ENCODE data around the gene CDK18. TPM values are rescaled to one million over a fixed set of nuclear protein-coding genes. Genes with fewer than 3 reads are reported as not detected.
A peak's percentile ranks its signal among the peaks of the same experiment; 100 is the strongest.
"Not testable (repeated sequence)": the region's sequence is repeated elsewhere in the genome, so short reads cannot be mapped to it uniquely, and the experiment has no call there.

The CDK18 gene
- total RNA-seq, 1 experiment from 2014 or later: 27.6 TPM

GRCh38 chr1:205480349-205480985 is 24.0 kb upstream of the CDK18 start:
- DNase-seq (ENCODE audit: low spot score): no peak

- DNase-seq (ENCODE audit: low spot score): no peak
Measured at GRCh38 chr1:205481218-205481617, 23.3 kb upstream of the CDK18 start.

GRCh38 chr1:205481629-205482151 is 22.8 kb upstream of the CDK18 start:
- no peak for DNase-seq (ENCODE audit: low spot score)

GRCh38 chr1:205482587-205482986 is 21.9 kb upstream of the CDK18 start:
- DNase-seq (ENCODE audit: low spot score): not testable (repeated sequence)

- DNase-seq (ENCODE audit: low spot score): no peak
Measured at GRCh38 chr1:205483372-205483771, 21.1 kb upstream of the CDK18 start.

GRCh38 chr1:205484985-205485967 is 19.2 kb upstream of the CDK18 start:
- peak; percentile 91 for DNase-seq (ENCODE audit: low spot score)

- DNase-seq (ENCODE audit: low spot score): no peak
Measured at GRCh38 chr1:205486258-205486657, 18.2 kb upstream of the CDK18 start.

GRCh38 chr1:205488074-205488723 is 16.3 kb upstream of the CDK18 start:
- peak; percentile 66 for DNase-seq (ENCODE audit: low spot score)

GRCh38 chr1:205491794-205492193 is 12.7 kb upstream of the CDK18 start:
- no peak for DNase-seq (ENCODE audit: low spot score)

- DNase-seq (ENCODE audit: low spot score): no peak
Measured at GRCh38 chr1:205492201-205492667, 12.2 kb upstream of the CDK18 start.

- DNase-seq (ENCODE audit: low spot score): no peak
Measured at GRCh38 chr1:205492774-205493173, 11.7 kb upstream of the CDK18 start.

GRCh38 chr1:205493241-205494085 is 11.0 kb upstream of the CDK18 start:
- DNase-seq (ENCODE audit: low spot score): no peak

- DNase-seq (ENCODE audit: low spot score): no peak
Measured at GRCh38 chr1:205494115-205494514, 10.4 kb upstream of the CDK18 start.

- DNase-seq (ENCODE audit: low spot score): no peak
Measured at GRCh38 chr1:205495237-205495823, 9.1 kb upstream of the CDK18 start.

- DNase-seq (ENCODE audit: low spot score): no peak
Measured at GRCh38 chr1:205496661-205497060, 7.8 kb upstream of the CDK18 start.

- no peak for DNase-seq (ENCODE audit: low spot score)
Measured at GRCh38 chr1:205497351-205497750, 7.1 kb upstream of the CDK18 start.

GRCh38 chr1:205499789-205500188 is 4.7 kb upstream of the CDK18 start:
- DNase-seq (ENCODE audit: low spot score): no peak

GRCh38 chr1:205500240-205501233 is 3.9 kb upstream of the CDK18 start:
- no peak for DNase-seq (ENCODE audit: low spot score)

- DNase-seq (ENCODE audit: low spot score): no peak
Measured at GRCh38 chr1:205502111-205502810, 2.2 kb upstream of the CDK18 start.
